ENCODE results near the gene GSG1L.

The GSG1L gene

GRCh38 chr16:27803775-27804549, 259.6 kb downstream of the GSG1L start:
- in situ Hi-C loops (cut with HindIII; ENCODE audit: low sequenced_read_pairs) = no loop called here

GRCh38 chr16:27802664-27803439, 260.7 kb downstream of the GSG1L start:
- in situ Hi-C loops (cut with HindIII; ENCODE audit: low sequenced_read_pairs) = no loop called here

- in situ Hi-C loops (cut with HindIII; ENCODE audit: low sequenced_read_pairs) = no loop called here
These were observed 262.1 kb downstream of the GSG1L start for GRCh38 chr16:27801289-27801945.

GRCh38 chr16:27800817-27801216, 262.7 kb downstream of the GSG1L start:
- in situ Hi-C loops (cut with HindIII; ENCODE audit: low sequenced_read_pairs) = no loop called here

GRCh38 chr16:27799896-27800295, 263.6 kb downstream of the GSG1L start:
- in situ Hi-C loops (cut with HindIII; ENCODE audit: low sequenced_read_pairs) = loop anchor here (5.0 kb wide), 1 partner anchor 98 kb away; no protein-coding TSS in a partner anchor

GRCh38 chr16:27798241-27798640, 265.3 kb downstream of the GSG1L start:
- in situ Hi-C loops (cut with HindIII; ENCODE audit: low sequenced_read_pairs) = loop anchor here (5.0 kb wide), 1 partner anchor 96 kb away; no protein-coding TSS in a partner anchor

- in situ Hi-C loops (cut with HindIII; ENCODE audit: low sequenced_read_pairs) = loop anchor here (5.0 kb wide), 1 partner anchor 94 kb away; no protein-coding TSS in a partner anchor
These were observed 267.4 kb downstream of the GSG1L start for GRCh38 chr16:27795992-27796614.

- in situ Hi-C loops (cut with HindIII; ENCODE audit: low sequenced_read_pairs) = no loop called here
These were observed 270.3 kb downstream of the GSG1L start for GRCh38 chr16:27793249-27793622.

GRCh38 chr16:27792486-27793248, 270.8 kb downstream of the GSG1L start:
- in situ Hi-C loops (cut with HindIII; ENCODE audit: low sequenced_read_pairs) = no loop called here

- in situ Hi-C loops (cut with HindIII; ENCODE audit: low sequenced_read_pairs) = no loop called here
These were observed 272.2 kb downstream of the GSG1L start for GRCh38 chr16:27791404-27791719.

- in situ Hi-C loops (cut with HindIII; ENCODE audit: low sequenced_read_pairs) = no loop called here
These were observed 272.7 kb downstream of the GSG1L start for GRCh38 chr16:27790546-27791403.

- in situ Hi-C loops (cut with HindIII; ENCODE audit: low sequenced_read_pairs) = no loop called here
These were observed 273.8 kb downstream of the GSG1L start for GRCh38 chr16:27789595-27790241.

GRCh38 chr16:27789150-27789549, 274.4 kb downstream of the GSG1L start:
- in situ Hi-C loops (cut with HindIII; ENCODE audit: low sequenced_read_pairs) = no loop called here

- in situ Hi-C loops (cut with HindIII; ENCODE audit: low sequenced_read_pairs) = no loop called here
These were observed 275.8 kb downstream of the GSG1L start for GRCh38 chr16:27787665-27788064.

GRCh38 chr16:27786923-27787625, 276.4 kb downstream of the GSG1L start:
- in situ Hi-C loops (cut with HindIII; ENCODE audit: low sequenced_read_pairs) = no loop called here

GRCh38 chr16:27786221-27786922, 277.1 kb downstream of the GSG1L start:
- in situ Hi-C loops (cut with HindIII; ENCODE audit: low sequenced_read_pairs) = no loop called here

GRCh38 chr16:27785307-27785678, 278.2 kb downstream of the GSG1L start:
- in situ Hi-C loops (cut with HindIII; ENCODE audit: low sequenced_read_pairs) = no loop called here
